Astrocyte (in vitro differentiated cells and primary cell): ENCODE data around the gene KLF11.

Source experiments
- CTCF ChIP-seq: IDR thresholded peaks from 2 replicates; pipeline ENCODE4 v1.5.1; 2011; ENCODE audit warnings: low read depth, mild to moderate bottlenecking, inconsistent platforms, low read length, moderate library complexity; ENCODE audit not compliant: insufficient read depth
- EZH2 ChIP-seq: IDR thresholded peaks from 2 replicates; pipeline ENCODE4 v1.6.1; 2012; ENCODE audit warnings: mild to moderate bottlenecking, low read length, inconsistent platforms; ENCODE audit not compliant: insufficient read depth

GRCh38 chr2:10007921-10008808 lies 35.2 kb upstream of the KLF11 start:
- TF ChIP-seq CTCF (no peak), EZH2 (no peak)
